B cell (primary cell): ENCODE measurements around the gene CENPL. TPM values are rescaled to one million over a fixed set of nuclear protein-coding genes. Genes with fewer than 3 reads are reported as not detected.
"Not testable (repeated sequence)": the region's sequence is repeated elsewhere in the genome, so short reads cannot be mapped to it uniquely, and the experiment has no call there.

Source experiments
- ATAC-seq: fragments of 200-7000 bp; cut with Tn5 transposase; one replicate; pipeline ENCODE4 v1.10.0; 2021; ENCODE audit warnings: low read depth, mild to moderate bottlenecking, moderate number of reproducible peaks, moderate library complexity
- CTCF ChIA-PET: fragments of 350-600 bp; sonication (Branson Sonifier 250); formaldehyde crosslinking; loops from one replicate; lab custom pipeline; 2021; ENCODE audit warnings: antibody characterized with exemption, inconsistent platforms; lab: Charles Lee
- POLR2A ChIA-PET: fragments of 350-600 bp; sonication (Branson Sonifier 250); formaldehyde crosslinking; loops from one replicate; lab custom pipeline; 2021; ENCODE audit warnings: antibody characterized with exemption; lab: Charles Lee
- DNase-seq: peaks from one replicate; pipeline ENCODE4 v3.0.0; 2013
- H2AFZ ChIP-seq: 2 replicates; pipeline ENCODE4 v1.6.1; 2012; ENCODE audit warnings: mild to moderate bottlenecking, low read depth, low read length; ENCODE audit not compliant: insufficient read depth, poor library complexity, severe bottlenecking
- H3K27ac ChIP-seq, 2 donors: 1 replicate in 1 of 2; 2 replicates in 1 of 2; pipeline ENCODE4 v1.5.1; 2012 to 2013; ENCODE audit warnings: low read length in 2 of 2, mild to moderate bottlenecking in 2 of 2, moderate library complexity in 1 of 2
- H3K27me3 ChIP-seq, 4 experiments: fragments of 200-600 bp in 1 of 4; sonication (generic) in 1 of 4; replicated peaks in 1 of 4; 1 replicate in 2 of 4; 2 replicates in 2 of 4; pipeline versions ENCODE4 v1.6.1 to v1.7.0; 2013 to 2016; ENCODE audit warnings: low read length in 3 of 4, mild to moderate bottlenecking in 2 of 4, mixed read lengths in 1 of 4, moderate library complexity in 1 of 4; ENCODE audit not compliant: insufficient read depth in 4 of 4, control insufficient read depth in 3 of 4; ENCODE audit errors: control extremely low read depth in 1 of 4
- H3K36me3 ChIP-seq, 2 experiments: replicated peaks in 1 of 2; 1 replicate in 1 of 2; 2 replicates in 1 of 2; pipeline versions ENCODE4 v1.6.1 to v1.7.1; 2013; ENCODE audit warnings: low read length in 1 of 2; ENCODE audit not compliant: insufficient read depth in 2 of 2, control insufficient read depth in 1 of 2; ENCODE audit errors: control extremely low read depth in 1 of 2, extremely low read depth in 1 of 2
- H3K4me1 ChIP-seq, 2 donors: fragments of 200-600 bp in 1 of 2; sonication (generic) in 1 of 2; 1 replicate in 1 of 2; 2 replicates in 1 of 2; pipeline versions ENCODE4 v1.5.1 to v1.6.1; 2013 to 2017; ENCODE audit warnings: low read length in 2 of 2; ENCODE audit not compliant: control insufficient read depth in 2 of 2, insufficient read depth in 2 of 2
- H3K4me2 ChIP-seq: replicated peaks from 2 replicates; pipeline ENCODE3; 2012; ENCODE audit warnings: mild to moderate bottlenecking, low read depth, low read length; ENCODE audit not compliant: poor library complexity, severe bottlenecking
- H3K4me3 ChIP-seq, 5 experiments: fragments of 200-600 bp in 1 of 5; sonication (generic) in 1 of 5; 1 replicate in 3 of 5; 2 replicates in 2 of 5; pipeline versions ENCODE4 v1.5.1 to v1.7.0; 2011 to 2016; ENCODE audit warnings: low read length in 4 of 5, mild to moderate bottlenecking in 4 of 5, low read depth in 2 of 5, control low read depth in 1 of 5, moderate library complexity in 1 of 5; ENCODE audit not compliant: insufficient read depth in 1 of 5; ENCODE audit errors: control extremely low read depth in 1 of 5, extremely low read depth in 1 of 5
- H3K79me2 ChIP-seq: fragments of 200-600 bp; sonication (generic); one replicate; pipeline ENCODE4 v1.6.0; 2016; ENCODE audit warnings: low read length; ENCODE audit not compliant: control insufficient read depth, insufficient read depth
- H3K9ac ChIP-seq: fragments of 200-600 bp; sonication (generic); 2 replicates; pipeline ENCODE4 v1.6.1; 2017; ENCODE audit warnings: mild to moderate bottlenecking, low read length, moderate library complexity
- H3K9me3 ChIP-seq, 3 donors: one replicate each; pipeline versions ENCODE4 v1.6.1 to v1.7.1; 2013; ENCODE audit warnings: low read length in 2 of 3; ENCODE audit not compliant: control insufficient read depth in 2 of 3, insufficient read depth in 1 of 3; ENCODE audit errors: control extremely low read depth in 1 of 3
- H4K20me1 ChIP-seq: 2 replicates; pipeline ENCODE4 v1.6.0; 2012; ENCODE audit warnings: mild to moderate bottlenecking, low read length; ENCODE audit not compliant: insufficient read depth, control insufficient read depth, poor library complexity, severe bottlenecking
- H3K27ac Mint-ChIP-seq: one replicate; pipeline ENCODE4 v1.8.0; 2021; ENCODE audit warnings: mixed read lengths
- H3K27me3 Mint-ChIP-seq: one replicate; pipeline ENCODE4 v1.8.0; 2021; ENCODE audit warnings: mixed read lengths
- H3K4me1 Mint-ChIP-seq: one replicate; pipeline ENCODE4 v1.8.0; 2021; ENCODE audit warnings: mixed read lengths
- H3K4me3 Mint-ChIP-seq: one replicate; pipeline ENCODE4 v1.8.0; 2021; ENCODE audit warnings: mixed read lengths
- H3K9me3 Mint-ChIP-seq: one replicate; pipeline ENCODE4 v1.8.0; 2022; ENCODE audit warnings: mixed read lengths; ENCODE audit not compliant: insufficient read depth
- EZH2 ChIP-seq: IDR thresholded peaks from 2 replicates; pipeline ENCODE4 v1.6.1; 2012; ENCODE audit warnings: borderline replicate concordance, low read depth, mild to moderate bottlenecking, moderate library complexity, low read length; ENCODE audit not compliant: insufficient read depth, poor library complexity, severe bottlenecking
- WGBS: methylation state at CpG from one replicate; pipeline ENCODE4 v1.1.5; 2013; ENCODE audit warnings: missing lambda C conversion rate; ENCODE audit not compliant: insufficient coverage; 5-methylcytosine and 5-hydroxymethylcytosine counted together
- intact Hi-C: fragments of 100-400 bp; cut with micrococcal nuclease; formaldehyde crosslinking; loops from one replicate; pipeline ENCODE4 v1.10.0; 2022
- polyA plus RNA-seq: library from polyadenylated mRNA; depleted of rRNA; stranded (reverse); fragments of >200 nt; gene quantifications from 2 replicates; pipeline ENCODE4 v1.2.3, GENCODE V29; 2012
- total RNA-seq, 2 donors: library from RNA; stranded (reverse); fragments of 120-200 nt in 1 of 2; gene quantifications; 1 replicate in 1 of 2; 2 replicates in 1 of 2; pipeline versions ENCODE4 v1.2.3 to v1.2.4, GENCODE V29; 2013 to 2022
- TF ChIP-seq, protein P1 (sequence below): fragments of 200-600 bp; IDR thresholded peaks from one replicate; pipeline ENCODE4 v1.8.0; 2022; ENCODE audit warnings: antibody characterized with exemption, mild to moderate bottlenecking

CENPL gene
- total and polyA plus RNA-seq, 2 donors (not counting 1 experiment from before 2014, with no cell fraction given): 3.2 to 9.7 TPM

DNA sequence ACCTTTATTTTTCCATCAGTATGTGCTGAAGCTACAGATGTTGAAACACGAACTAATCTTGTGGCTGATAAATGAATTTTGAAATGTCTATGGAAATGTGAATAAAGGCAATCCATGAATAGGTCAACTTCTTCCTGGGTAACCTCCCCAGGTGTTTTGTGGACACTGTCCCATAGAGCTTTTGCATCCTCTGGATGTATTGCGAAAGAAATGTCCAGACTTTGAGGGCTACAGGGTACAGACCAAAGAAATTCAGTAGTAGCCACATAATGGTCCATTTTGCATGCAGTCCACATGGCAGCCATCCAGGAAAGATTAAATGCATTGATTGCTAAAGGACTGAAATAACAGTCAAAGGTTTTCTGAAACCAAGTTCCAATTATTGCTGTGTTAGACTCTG, 21.7 kb downstream of the CENPL start:
- H3K4me1 Mint-ChIP-seq: no peaks in the 10 kb centered on the region
- no peak overlapping the region for H3K27ac Mint-ChIP-seq
- Histone ChIP-seq H3K27me3 (no peaks in the 10 kb centered on the region), H3K4me3 (no peak overlapping the region), H3K4me2 (no peak overlapping the region), H3K9me3 (no peaks in the 10 kb centered on the region), H3K4me1 (no peaks in the 10 kb centered on the region), H3K79me2 (no peaks in the 10 kb centered on the region), H2AFZ (no peak overlapping the region), H3K27ac (no peak overlapping the region), H3K36me3 (peaks cover 12 to 22% of the 10 kb centered on the region in 2 experiments), H4K20me1 (no peaks in the 10 kb centered on the region), H3K9ac (no peak overlapping the region)
- intact Hi-C loops: no loop called here
- H3K4me3 Mint-ChIP-seq: no peak overlapping the region
- 100% methylated on average over 1 of the region's 2 CpGs for WGBS
- ATAC-seq: no peak
- DNase-seq: no peak
- no peaks in the 10 kb centered on the region for H3K9me3 Mint-ChIP-seq
- ChIA-PET POLR2A (no interaction called here), CTCF (no interaction called here)
- no peaks in the 10 kb centered on the region for H3K27me3 Mint-ChIP-seq
- TF ChIP-seq EZH2: no peak
- TF ChIP-seq, protein P1, sequence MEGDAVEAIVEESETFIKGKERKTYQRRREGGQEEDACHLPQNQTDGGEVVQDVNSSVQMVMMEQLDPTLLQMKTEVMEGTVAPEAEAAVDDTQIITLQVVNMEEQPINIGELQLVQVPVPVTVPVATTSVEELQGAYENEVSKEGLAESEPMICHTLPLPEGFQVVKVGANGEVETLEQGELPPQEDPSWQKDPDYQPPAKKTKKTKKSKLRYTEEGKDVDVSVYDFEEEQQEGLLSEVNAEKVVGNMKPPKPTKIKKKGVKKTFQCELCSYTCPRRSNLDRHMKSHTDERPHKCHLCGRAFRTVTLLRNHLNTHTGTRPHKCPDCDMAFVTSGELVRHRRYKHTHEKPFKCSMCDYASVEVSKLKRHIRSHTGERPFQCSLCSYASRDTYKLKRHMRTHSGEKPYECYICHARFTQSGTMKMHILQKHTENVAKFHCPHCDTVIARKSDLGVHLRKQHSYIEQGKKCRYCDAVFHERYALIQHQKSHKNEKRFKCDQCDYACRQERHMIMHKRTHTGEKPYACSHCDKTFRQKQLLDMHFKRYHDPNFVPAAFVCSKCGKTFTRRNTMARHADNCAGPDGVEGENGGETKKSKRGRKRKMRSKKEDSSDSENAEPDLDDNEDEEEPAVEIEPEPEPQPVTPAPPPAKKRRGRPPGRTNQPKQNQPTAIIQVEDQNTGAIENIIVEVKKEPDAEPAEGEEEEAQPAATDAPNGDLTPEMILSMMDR: no peak

DNA sequence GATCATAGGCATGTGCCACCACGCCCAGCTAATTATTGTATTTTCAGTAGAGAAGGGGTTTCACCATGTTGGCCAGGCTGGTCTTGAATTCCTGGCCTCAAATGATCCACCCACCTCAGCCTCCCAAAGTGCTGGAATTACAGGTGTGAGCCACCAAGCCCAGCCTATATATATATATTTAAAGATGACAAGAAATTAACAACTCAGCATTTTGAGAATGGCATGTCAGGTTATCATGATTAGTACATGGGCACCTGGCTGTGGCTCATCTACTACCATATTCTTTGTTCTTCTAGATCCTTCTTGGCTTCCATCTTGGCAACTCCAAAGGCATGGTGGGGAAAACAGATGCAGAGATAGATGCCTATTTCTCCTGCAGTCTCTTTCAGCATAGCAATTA, 24.7 kb downstream of the CENPL start:
- H2AFZ ChIP-seq, H3K27ac ChIP-seq, H3K9me3 ChIP-seq, H4K20me1 ChIP-seq, H3K4me3 ChIP-seq, H3K79me2 ChIP-seq, H3K4me2 ChIP-seq, H3K27me3 Mint-ChIP-seq, H3K36me3 ChIP-seq, ATAC-seq, H3K4me3 Mint-ChIP-seq, POLR2A ChIA-PET, DNase-seq, CTCF ChIA-PET, H3K9ac ChIP-seq, H3K27me3 ChIP-seq, H3K4me1 ChIP-seq, H3K4me1 Mint-ChIP-seq, H3K9me3 Mint-ChIP-seq, H3K27ac Mint-ChIP-seq: not testable (repeated sequence)
- intact Hi-C loops: loop anchor here (10.0 kb wide), 1 partner anchor 55 kb away; no protein-coding TSS in a partner anchor
- WGBS: no CpG with 5 or more reads among the region's 1 CpG
